Measurements from ENCODE around the gene BTBD6.

DNA sequence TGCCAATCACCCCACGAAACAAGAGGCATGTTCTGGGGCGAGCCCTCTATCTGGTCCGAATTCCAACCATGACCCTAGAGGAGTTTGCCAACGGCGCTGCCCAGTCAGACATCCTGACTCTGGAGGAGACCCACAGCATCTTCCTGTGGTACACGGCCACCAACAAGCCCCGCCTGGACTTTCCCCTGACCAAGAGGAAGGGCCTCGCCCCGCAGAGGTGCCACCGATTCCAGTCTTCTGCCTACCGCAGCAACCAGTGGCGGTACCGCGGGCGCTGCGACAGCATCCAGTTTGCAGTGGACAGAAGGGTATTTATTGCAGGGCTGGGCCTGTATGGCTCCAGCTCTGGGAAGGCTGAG is 1.7 kb downstream of the BTBD6 start:
- TF ChIP-seq POLR2A (IDR thresholded peaks at IDR 0.05; ENCODE audit: low read depth, low read length) (no peak), POLR2AphosphoS5 (IDR thresholded peaks at IDR 0.05; ENCODE audit: low read depth, low read length) (no peak), POU2F2 (IDR thresholded peaks at IDR 0.05; ENCODE audit: low read depth, low read length) (no peak), PAX5 (IDR thresholded peaks at IDR 0.05; ENCODE audit: insufficient read depth, low read length, severe bottlenecking) (no peak), TAF1 (IDR thresholded peaks at IDR 0.05; ENCODE audit: low read depth, low read length) (no peak)

Measured in GM12891 (cell line).